Occipital lobe (tissue), 2 donors: ENCODE measurements around the gene FAM171A1. TPM values are rescaled to one million over a fixed set of nuclear protein-coding genes. Genes with fewer than 3 reads are reported as not detected.
"Not testable (repeated sequence)": the region's sequence is repeated elsewhere in the genome, so short reads cannot be mapped to it uniquely, and the experiment has no call there.

ENCODE experiments used
- DNase-seq: peaks from one replicate; lab custom pipeline; 2025; lab: John Stamatoyannopoulos, UW
- total RNA-seq: library from RNA; depleted of rRNA; stranded (reverse); fragments of >200 nt; gene quantifications from one replicate; pipeline ENCODE4 v1.2.3, GENCODE V29; 2014

Gene FAM171A1
- total RNA-seq, 1 donor from 2014 or later = 31.2 TPM

GRCh38 chr10:15210521-15210920 is 160.6 kb downstream of the FAM171A1 start:
- DNase-seq = no peak

GRCh38 chr10:15209827-15210509 is 161.1 kb downstream of the FAM171A1 start:
- peak; percentile 50 for DNase-seq

- DNase-seq = no peak
Measured at GRCh38 chr10:15208221-15208620, 162.9 kb downstream of the FAM171A1 start.

GRCh38 chr10:15207410-15207809 is 163.7 kb downstream of the FAM171A1 start:
- DNase-seq = not testable (repeated sequence)

GRCh38 chr10:15202639-15203038 is 168.4 kb downstream of the FAM171A1 start:
- no peak for DNase-seq

- DNase-seq = not testable (repeated sequence)
Measured at GRCh38 chr10:15202301-15202621, 168.8 kb downstream of the FAM171A1 start.

GRCh38 chr10:15201589-15202300 is 169.3 kb downstream of the FAM171A1 start:
- DNase-seq = no peak

- no peak for DNase-seq
Measured at GRCh38 chr10:15200626-15201025, 170.5 kb downstream of the FAM171A1 start.

- no peak for DNase-seq
Measured at GRCh38 chr10:15197911-15198310, 173.2 kb downstream of the FAM171A1 start.

GRCh38 chr10:15197276-15197675 is 173.8 kb downstream of the FAM171A1 start:
- no peak for DNase-seq

GRCh38 chr10:15196021-15196834 is 174.9 kb downstream of the FAM171A1 start:
- DNase-seq = no peak

GRCh38 chr10:15189133-15189885 is 181.8 kb downstream of the FAM171A1 start:
- no peak for DNase-seq

GRCh38 chr10:15188603-15189002 is 182.5 kb downstream of the FAM171A1 start:
- no peak for DNase-seq

GRCh38 chr10:15183689-15184481 is 187.2 kb downstream of the FAM171A1 start:
- no peak for DNase-seq

- no peak for DNase-seq
Measured at GRCh38 chr10:15182540-15183207, 188.4 kb downstream of the FAM171A1 start.

- no peak for DNase-seq
Measured at GRCh38 chr10:15181576-15182156, 189.4 kb downstream of the FAM171A1 start.

GRCh38 chr10:15180736-15181135 is 190.4 kb downstream of the FAM171A1 start:
- DNase-seq = no peak

- no peak for DNase-seq
Measured at GRCh38 chr10:15176269-15176668, 194.8 kb downstream of the FAM171A1 start.

GRCh38 chr10:15175587-15175986 is 195.5 kb downstream of the FAM171A1 start:
- no peak for DNase-seq
